MM.1S (cell line): ENCODE measurements around the gene TNNC1.

Source experiments
- DNase-seq: peaks from one replicate; pipeline ENCODE4 v3.0.0-alpha.2; 2015
- H2AFZ ChIP-seq: fragments of 300-600 bp; sonication (generic); 2 replicates; pipeline ENCODE4 v1.6.0; 2016; ENCODE audit warnings: antibody characterized with exemption, low read length
- H3F3A ChIP-seq: fragments of 300-600 bp; sonication (generic); 2 replicates; pipeline ENCODE4 v1.6.1; 2016; ENCODE audit warnings: mild to moderate bottlenecking, antibody characterized with exemption, low read length, moderate library complexity, mixed read lengths; ENCODE audit not compliant: insufficient read depth
- H3K27ac ChIP-seq: fragments of 300-600 bp; sonication (generic); 2 replicates; pipeline ENCODE4 v1.5.1; 2016; ENCODE audit warnings: mild to moderate bottlenecking, low read length
- H3K27me3 ChIP-seq: fragments of 300-600 bp; sonication (generic); replicated peaks from 2 replicates; pipeline ENCODE4 v1.6.0; 2016; ENCODE audit warnings: low read length; ENCODE audit not compliant: insufficient read depth
- H3K36me3 ChIP-seq: fragments of 300-600 bp; sonication (generic); replicated peaks from 2 replicates; pipeline ENCODE4 v1.6.1; 2016; ENCODE audit warnings: mild to moderate bottlenecking, low read length, mixed read lengths; ENCODE audit not compliant: insufficient read depth
- H3K4me1 ChIP-seq: fragments of 300-600 bp; sonication (generic); 2 replicates; pipeline ENCODE4 v1.6.1; 2016; ENCODE audit warnings: low read length, mixed read lengths
- H3K4me2 ChIP-seq: fragments of 300-600 bp; sonication (generic); 2 replicates; pipeline ENCODE4 v1.6.0; 2016; ENCODE audit warnings: low read depth, low read length
- H3K4me3 ChIP-seq: fragments of 300-600 bp; sonication (generic); 2 replicates; pipeline ENCODE4 v1.5.1; 2016; ENCODE audit warnings: low read length, mixed read lengths
- H3K79me2 ChIP-seq: fragments of 300-600 bp; sonication (generic); 2 replicates; pipeline ENCODE4 v1.6.1; 2016; ENCODE audit warnings: mixed run types, low read length, mixed read lengths
- H3K9ac ChIP-seq: fragments of 300-600 bp; sonication (generic); 2 replicates; pipeline ENCODE4 v1.6.1; 2016; ENCODE audit warnings: low read length, mixed read lengths
- H3K9me2 ChIP-seq: fragments of 300-600 bp; sonication (generic); replicated peaks from 2 replicates; pipeline ENCODE4 v1.6.1; 2016; ENCODE audit warnings: mild to moderate bottlenecking, low read length, mixed read lengths; ENCODE audit not compliant: insufficient read depth
- H3K9me3 ChIP-seq: fragments of 300-600 bp; sonication (generic); replicated peaks from 2 replicates; pipeline ENCODE4 v1.6.1; 2016; ENCODE audit warnings: mild to moderate bottlenecking, low read length, mixed read lengths; ENCODE audit not compliant: insufficient read depth
- H4K20me1 ChIP-seq: fragments of 300-600 bp; sonication (generic); 2 replicates; pipeline ENCODE4 v1.6.1; 2016; ENCODE audit warnings: mild to moderate bottlenecking, low read length, moderate library complexity, mixed read lengths; ENCODE audit not compliant: insufficient read depth
- CTCF ChIP-seq: fragments of 300-600 bp; sonication (generic); IDR thresholded peaks from 2 replicates; pipeline ENCODE4 v1.5.1; 2016; ENCODE audit warnings: antibody characterized with exemption, low read length, mixed read lengths
- EZH2 ChIP-seq: fragments of 300-600 bp; sonication (generic); optimal IDR thresholded peaks from 2 replicates; pipeline ENCODE3; 2017; ENCODE audit warnings: low read depth, mild to moderate bottlenecking, antibody characterized with exemption, low read length, mixed read lengths
- EZH2phosphoT487 ChIP-seq: fragments of 300-600 bp; sonication (generic); IDR thresholded peaks from 2 replicates; pipeline ENCODE4 v1.6.1; 2018; ENCODE audit warnings: antibody characterized with exemption, low read length

TNNC1 gene

GRCh38 chr3:52432225-52432624, 21.6 kb downstream of the TNNC1 start:
- no peaks in the 10 kb centered on the region for H3K9me2 ChIP-seq
- no peak for DNase-seq
- no peaks in the 10 kb centered on the region for H3F3A ChIP-seq
- no peak overlapping the region for H3K4me2 ChIP-seq
- no peaks in the 10 kb centered on the region for H3K9me3 ChIP-seq
- no peaks in the 10 kb centered on the region for H3K36me3 ChIP-seq
- TF ChIP-seq EZH2phosphoT487 (no peak), CTCF (no peak), EZH2 (no peak)
- no peaks in the 10 kb centered on the region for H3K27me3 ChIP-seq
- H2AFZ ChIP-seq: no peak overlapping the region
- H4K20me1 ChIP-seq: no peaks in the 10 kb centered on the region
- H3K27ac ChIP-seq: no peak overlapping the region
- no peaks in the 10 kb centered on the region for H3K79me2 ChIP-seq
- H3K9ac ChIP-seq: no peak overlapping the region
- no peaks in the 10 kb centered on the region for H3K4me1 ChIP-seq
- H3K4me3 ChIP-seq: no peak overlapping the region

GRCh38 chr3:52431459-52432223, 22.2 kb downstream of the TNNC1 start:
- no peak for TF ChIP-seq EZH2phosphoT487
- TF ChIP-seq EZH2: no peak
- TF ChIP-seq CTCF: no peak
- Histone ChIP-seq H3K79me2 (no peaks in the 10 kb centered on the region), H3K4me3 (no peak overlapping the region), H3K9ac (no peak overlapping the region), H3K27ac (no peak overlapping the region), H2AFZ (no peak overlapping the region), H3K36me3 (no peaks in the 10 kb centered on the region), H3K9me3 (no peaks in the 10 kb centered on the region), H3K4me2 (no peak overlapping the region), H3F3A (no peaks in the 10 kb centered on the region), H3K4me1 (no peaks in the 10 kb centered on the region), H4K20me1 (no peaks in the 10 kb centered on the region), H3K9me2 (no peaks in the 10 kb centered on the region), H3K27me3 (no peaks in the 10 kb centered on the region)
- DNase-seq: no peak

- H3K27ac ChIP-seq: no peak overlapping the region
- no peaks in the 10 kb centered on the region for H3K9me2 ChIP-seq
- no peaks in the 10 kb centered on the region for H3K4me1 ChIP-seq
- H3K4me3 ChIP-seq: no peak overlapping the region
- no peaks in the 10 kb centered on the region for H3K27me3 ChIP-seq
- DNase-seq: no peak
- H3K4me2 ChIP-seq: no peak overlapping the region
- no peaks in the 10 kb centered on the region for H3K79me2 ChIP-seq
- no peak overlapping the region for H2AFZ ChIP-seq
- no peaks in the 10 kb centered on the region for H3K9me3 ChIP-seq
- H3F3A ChIP-seq: no peaks in the 10 kb centered on the region
- H3K9ac ChIP-seq: no peak overlapping the region
- no peaks in the 10 kb centered on the region for H4K20me1 ChIP-seq
- TF ChIP-seq EZH2phosphoT487: no peak
- TF ChIP-seq EZH2: no peak
- no peak for TF ChIP-seq CTCF
- no peaks in the 10 kb centered on the region for H3K36me3 ChIP-seq
These were observed 23.4 kb downstream of the TNNC1 start for GRCh38 chr3:52430416-52430810.
